Activated CD4-positive, CD25-positive, alpha-beta regulatory T cell (primary cell): ENCODE data around the gene KRTAP4-5.
"Not testable (repeated sequence)": the region's sequence is repeated elsewhere in the genome, so short reads cannot be mapped to it uniquely, and the experiment has no call there.

Source experiments
- DNase-seq, 4 experiments: peaks; one replicate each; lab custom pipeline; 2025; lab: John Stamatoyannopoulos, UW

The KRTAP4-5 gene

GRCh38 chr17:41108728-41109386 is 40.8 kb downstream of the KRTAP4-5 start:
- DNase-seq: not testable (repeated sequence)

- DNase-seq: no peak
Observed at GRCh38 chr17:41107941-41108450, 41.6 kb downstream of the KRTAP4-5 start.

- DNase-seq: not testable (repeated sequence)
Observed at GRCh38 chr17:41105347-41105746, 44.3 kb downstream of the KRTAP4-5 start, which contains the start of gene KRTAP4-9. KRTAP4-9 (plus strand) TSS chr17:41105389; CDS start chr17:41105389, 0 bp downstream.

GRCh38 chr17:41104386-41105038 is 45.1 kb downstream of the KRTAP4-5 start:
- not testable (repeated sequence) for DNase-seq

GRCh38 chr17:41103896-41104295 is 45.7 kb downstream of the KRTAP4-5 start:
- no peak for DNase-seq

- DNase-seq: no peak
Observed at GRCh38 chr17:41101586-41102259, 47.9 kb downstream of the KRTAP4-5 start, which contains the start of gene KRTAP4-16. KRTAP4-16 (minus strand) TSS chr17:41102209; CDS start chr17:41102209, 0 bp downstream.

- DNase-seq: not testable (repeated sequence)
Observed at GRCh38 chr17:41099682-41100480, 49.7 kb downstream of the KRTAP4-5 start.
